Measurements from ENCODE around the gene ALDH9A1. TPM values are rescaled to one million over a fixed set of nuclear protein-coding genes. Genes with fewer than 3 reads are reported as not detected.

Gene ALDH9A1
- total RNA-seq, 1 donor from 2014 or later = 56.3 TPM

GRCh38 chr1:165630629-165631341, 67.6 kb downstream of the ALDH9A1 start, which contains the start of gene MGST3:
MGST3 (plus strand) TSS chr1:165631234; CDS start chr1:165649848, 18,614 bp downstream.
- ATAC-seq (peak; percentile 96), DNase-seq (peak; percentile 98)
- intact Hi-C loops (cut with micrococcal nuclease) = no loop called here

GRCh38 chr1:165629848-165630628, 68.3 kb downstream of the ALDH9A1 start:
- no peak for ATAC-seq
- intact Hi-C loops (cut with micrococcal nuclease) = no loop called here
- DNase-seq = no peak

GRCh38 chr1:165629151-165629550, 69.2 kb downstream of the ALDH9A1 start:
- no peak for ATAC-seq
- intact Hi-C loops (cut with micrococcal nuclease) = no loop called here
- DNase-seq = no peak

GRCh38 chr1:165628147-165628822, 70.1 kb downstream of the ALDH9A1 start:
- ATAC-seq = no peak
- intact Hi-C loops (cut with micrococcal nuclease) = no loop called here

GRCh38 chr1:165624441-165624840, 73.9 kb downstream of the ALDH9A1 start:
- DNase-seq (no peak), ATAC-seq (no peak)
- intact Hi-C loops (cut with micrococcal nuclease) = no loop called here

More at GRCh38 chr1:165628147-165628822, 70.1 kb downstream of the ALDH9A1 start:
- no peak for DNase-seq

- DNase-seq = no peak
- intact Hi-C loops (cut with micrococcal nuclease) = no loop called here
- ATAC-seq = no peak
Observed at GRCh38 chr1:165623624-165624023, 74.7 kb downstream of the ALDH9A1 start.

- ATAC-seq = no peak
- intact Hi-C loops (cut with micrococcal nuclease) = no loop called here
- no peak for DNase-seq
Observed at GRCh38 chr1:165619647-165620151, 78.7 kb downstream of the ALDH9A1 start.

GRCh38 chr1:165616987-165617546, 81.3 kb downstream of the ALDH9A1 start:
- intact Hi-C loops (cut with micrococcal nuclease) = no loop called here
- ATAC-seq (no peak), DNase-seq (no peak)

GRCh38 chr1:165616054-165616612, 82.2 kb downstream of the ALDH9A1 start:
- DNase-seq = no peak
- intact Hi-C loops (cut with micrococcal nuclease) = no loop called here
- ATAC-seq = no peak

Other genes starting within 250 kb of the ALDH9A1 start
- not detected for gene LRRC52, start 154.6 kb downstream of the ALDH9A1 start, total RNA-seq
- 648 TPM for gene MGST3, start 67.3 kb downstream of the ALDH9A1 start, total RNA-seq
- gene TMCO1, start 70.3 kb upstream of the ALDH9A1 start, total RNA-seq = 47.5 TPM
- gene UCK2, start 129.1 kb upstream of the ALDH9A1 start, total RNA-seq = 5.9 TPM